ENCODE measurements around the gene ACOT9.

Gene ACOT9

GRCh38 chrX:23742697-23743622 is at the start of gene ACOT9:
TSS of gene ACOT9 (minus strand) at chrX:23743276. CDS start at chrX:23743144, 132 bp downstream.
- no peaks in the 10 kb centered on the region for H3K36me3 Mint-ChIP-seq (ENCODE audit: low read depth)
- peak within 1 kb of the TSS; percentile 89 for H3K4me3 Mint-ChIP-seq
- H3K27ac Mint-ChIP-seq, result peak within 1 kb of the TSS; percentile 92
- H3K4me1 Mint-ChIP-seq (ENCODE audit: low read depth), result peaks cover 37% of the 10 kb centered on the region
- no peaks in the 10 kb centered on the region for H3K9me3 Mint-ChIP-seq
- H3K27me3 Mint-ChIP-seq, result no peaks in the 10 kb centered on the region

GRCh38 chrX:23790155-23790497 is 47.0 kb upstream of the ACOT9 start:
- H3K27me3 Mint-ChIP-seq, result no peaks in the 10 kb centered on the region
- H3K4me3 Mint-ChIP-seq, result no peak overlapping the region
- no peaks in the 10 kb centered on the region for H3K9me3 Mint-ChIP-seq
- peaks cover 9% of the 10 kb centered on the region for H3K36me3 Mint-ChIP-seq (ENCODE audit: low read depth)
- H3K4me1 Mint-ChIP-seq (ENCODE audit: low read depth), result peaks cover 7% of the 10 kb centered on the region
- H3K27ac Mint-ChIP-seq, result no peak overlapping the region

- Mint-ChIP-seq H3K27me3 (no peaks in the 10 kb centered on the region), H3K27ac (no peak overlapping the region), H3K4me3 (no peak overlapping the region), H3K4me1 (ENCODE audit: low read depth) (peaks cover 12% of the 10 kb centered on the region), H3K9me3 (no peaks in the 10 kb centered on the region), H3K36me3 (ENCODE audit: low read depth) (peaks cover 15% of the 10 kb centered on the region)
These were observed 46.5 kb upstream of the ACOT9 start for GRCh38 chrX:23789386-23790154.

- H3K9me3 Mint-ChIP-seq, result no peaks in the 10 kb centered on the region
- H3K4me1 Mint-ChIP-seq (ENCODE audit: low read depth), result peaks cover 19% of the 10 kb centered on the region
- peaks cover 21% of the 10 kb centered on the region for H3K36me3 Mint-ChIP-seq (ENCODE audit: low read depth)
- H3K27ac Mint-ChIP-seq, result no peak overlapping the region
- no peak overlapping the region for H3K4me3 Mint-ChIP-seq
- H3K27me3 Mint-ChIP-seq, result no peaks in the 10 kb centered on the region
These were observed 45.9 kb upstream of the ACOT9 start for GRCh38 chrX:23788946-23789345.

- no peaks in the 10 kb centered on the region for H3K27me3 Mint-ChIP-seq
- H3K4me3 Mint-ChIP-seq, result no peak overlapping the region
- H3K27ac Mint-ChIP-seq, result no peak overlapping the region
- peaks cover 24% of the 10 kb centered on the region for H3K36me3 Mint-ChIP-seq (ENCODE audit: low read depth)
- no peaks in the 10 kb centered on the region for H3K9me3 Mint-ChIP-seq
- peaks cover 21% of the 10 kb centered on the region for H3K4me1 Mint-ChIP-seq (ENCODE audit: low read depth)
These were observed 45.4 kb upstream of the ACOT9 start for GRCh38 chrX:23788521-23788920.

- Mint-ChIP-seq H3K27ac (no peak overlapping the region), H3K4me3 (no peak overlapping the region), H3K9me3 (no peaks in the 10 kb centered on the region), H3K4me1 (ENCODE audit: low read depth) (peaks cover 21% of the 10 kb centered on the region), H3K27me3 (no peaks in the 10 kb centered on the region), H3K36me3 (ENCODE audit: low read depth) (peaks cover 24% of the 10 kb centered on the region)
These were observed 44.7 kb upstream of the ACOT9 start for GRCh38 chrX:23787745-23788118.

GRCh38 chrX:23786268-23786815 is 43.3 kb upstream of the ACOT9 start:
- Mint-ChIP-seq H3K27ac (no peak overlapping the region), H3K4me3 (no peak overlapping the region), H3K9me3 (no peaks in the 10 kb centered on the region), H3K27me3 (no peaks in the 10 kb centered on the region), H3K36me3 (ENCODE audit: low read depth) (peaks cover 24% of the 10 kb centered on the region), H3K4me1 (ENCODE audit: low read depth) (peaks cover 35% of the 10 kb centered on the region)

GRCh38 chrX:23785580-23785979 is 42.5 kb upstream of the ACOT9 start:
- Mint-ChIP-seq H3K27me3 (no peaks in the 10 kb centered on the region), H3K9me3 (no peaks in the 10 kb centered on the region), H3K4me1 (ENCODE audit: low read depth) (peaks cover 43% of the 10 kb centered on the region), H3K36me3 (ENCODE audit: low read depth) (peaks cover 24% of the 10 kb centered on the region), H3K27ac (peak overlapping the region; percentile 49), H3K4me3 (peak overlapping the region; percentile 93)

GRCh38 chrX:23784470-23785331 is 41.6 kb upstream of the ACOT9 start:
- Mint-ChIP-seq H3K9me3 (no peaks in the 10 kb centered on the region), H3K27me3 (no peaks in the 10 kb centered on the region), H3K36me3 (ENCODE audit: low read depth) (peaks cover 24% of the 10 kb centered on the region), H3K4me1 (ENCODE audit: low read depth) (peaks cover 43% of the 10 kb centered on the region), H3K4me3 (peak overlapping the region; percentile 93), H3K27ac (peak overlapping the region; percentile 89)

GRCh38 chrX:23783589-23784469 is 40.8 kb upstream of the ACOT9 start:
- H3K36me3 Mint-ChIP-seq (ENCODE audit: low read depth), result peaks cover 24% of the 10 kb centered on the region
- peak overlapping the region; percentile 89 for H3K27ac Mint-ChIP-seq
- H3K9me3 Mint-ChIP-seq, result no peaks in the 10 kb centered on the region
- peaks cover 43% of the 10 kb centered on the region for H3K4me1 Mint-ChIP-seq (ENCODE audit: low read depth)
- H3K27me3 Mint-ChIP-seq, result no peaks in the 10 kb centered on the region
- H3K4me3 Mint-ChIP-seq, result peak overlapping the region; percentile 93

- H3K4me1 Mint-ChIP-seq (ENCODE audit: low read depth), result peaks cover 43% of the 10 kb centered on the region
- peaks cover 24% of the 10 kb centered on the region for H3K36me3 Mint-ChIP-seq (ENCODE audit: low read depth)
- H3K4me3 Mint-ChIP-seq, result peak within 1 kb of the TSS; percentile 93
- H3K27me3 Mint-ChIP-seq, result no peaks in the 10 kb centered on the region
- H3K27ac Mint-ChIP-seq, result peak within 1 kb of the TSS; percentile 91
- no peaks in the 10 kb centered on the region for H3K9me3 Mint-ChIP-seq
These were observed 40.0 kb upstream of the ACOT9 start, which contains the start of gene SAT1 for GRCh38 chrX:23782863-23783588. TSS of gene SAT1 (plus strand) at chrX:23783173. CDS start at chrX:23783352, 179 bp downstream.

GRCh38 chrX:23782455-23782854 is 39.4 kb upstream of the ACOT9 start:
- peaks cover 24% of the 10 kb centered on the region for H3K36me3 Mint-ChIP-seq (ENCODE audit: low read depth)
- peak overlapping the region; percentile 93 for H3K4me3 Mint-ChIP-seq
- no peaks in the 10 kb centered on the region for H3K27me3 Mint-ChIP-seq
- peak overlapping the region; percentile 91 for H3K27ac Mint-ChIP-seq
- peaks cover 43% of the 10 kb centered on the region for H3K4me1 Mint-ChIP-seq (ENCODE audit: low read depth)
- H3K9me3 Mint-ChIP-seq, result no peaks in the 10 kb centered on the region

- Mint-ChIP-seq H3K36me3 (ENCODE audit: low read depth) (peaks cover 4% of the 10 kb centered on the region), H3K27me3 (no peaks in the 10 kb centered on the region), H3K4me3 (no peak overlapping the region), H3K9me3 (no peaks in the 10 kb centered on the region), H3K27ac (peak overlapping the region; percentile 49), H3K4me1 (ENCODE audit: low read depth) (peaks cover 30% of the 10 kb centered on the region)
These were observed 35.9 kb upstream of the ACOT9 start for GRCh38 chrX:23779025-23779424.

Measured in stimulated activated naive CD8-positive, alpha-beta T cell treated with anti-CD3 and anti-CD28 coated beads, Interleukin-15, Interleukin-2, amounts not matched to agents 100 ng/mL and 50 ng/mL, for 24 hours (primary cell).